HG02610 (cell line): ENCODE data around the gene PLXNA1.

ENCODE experiments used
- ATAC-seq: cut with Tn5 transposase; IDR thresholded peaks from one replicate; pipeline ENCODE4 v1.9.1; 2021; ENCODE audit warnings: mild to moderate bottlenecking, moderate library complexity; ENCODE audit not compliant: unreplicated experiment

PLXNA1 gene

DNA sequence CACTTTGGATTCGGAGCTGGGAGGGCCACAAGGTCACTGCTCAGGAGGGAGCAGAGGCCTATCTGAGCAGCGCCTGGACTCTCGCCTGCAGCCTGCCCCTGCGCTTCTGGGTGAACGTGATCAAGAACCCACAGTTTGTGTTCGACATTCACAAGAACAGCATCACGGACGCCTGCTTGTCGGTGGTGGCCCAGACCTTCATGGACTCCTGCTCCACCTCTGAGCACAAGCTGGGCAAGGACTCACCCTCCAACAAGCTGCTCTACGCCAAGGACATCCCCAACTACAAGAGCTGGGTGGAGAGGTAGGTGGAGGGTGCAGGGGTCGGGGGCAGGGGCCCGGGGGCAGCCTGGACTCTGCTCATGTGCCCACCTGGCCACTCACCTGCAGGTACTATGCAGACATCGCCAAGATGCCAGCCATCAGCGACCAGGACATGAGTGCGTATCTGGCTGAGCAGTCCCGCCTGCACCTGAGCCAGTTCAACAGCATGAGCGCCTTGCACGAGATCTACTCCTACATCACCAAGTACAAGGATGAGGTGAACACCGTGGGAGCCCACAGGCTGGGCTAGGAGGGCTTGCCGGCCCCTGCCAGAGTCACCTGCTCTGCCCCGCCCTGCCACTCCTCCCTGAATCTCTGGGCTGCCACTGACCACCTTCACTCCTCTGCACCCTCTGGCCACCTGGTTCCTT, 49.5 kb downstream of the PLXNA1 start:
- no peak for ATAC-seq
